Measurements from ENCODE around the gene ETNK1. TPM values are rescaled to one million over a fixed set of nuclear protein-coding genes. Genes with fewer than 3 reads are reported as not detected.
A peak's percentile ranks its signal among the peaks of the same experiment; 100 is the strongest.

The ETNK1 gene, protein sequence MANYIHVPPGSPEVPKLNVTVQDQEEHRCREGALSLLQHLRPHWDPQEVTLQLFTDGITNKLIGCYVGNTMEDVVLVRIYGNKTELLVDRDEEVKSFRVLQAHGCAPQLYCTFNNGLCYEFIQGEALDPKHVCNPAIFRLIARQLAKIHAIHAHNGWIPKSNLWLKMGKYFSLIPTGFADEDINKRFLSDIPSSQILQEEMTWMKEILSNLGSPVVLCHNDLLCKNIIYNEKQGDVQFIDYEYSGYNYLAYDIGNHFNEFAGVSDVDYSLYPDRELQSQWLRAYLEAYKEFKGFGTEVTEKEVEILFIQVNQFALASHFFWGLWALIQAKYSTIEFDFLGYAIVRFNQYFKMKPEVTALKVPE
- 93.1 and 217 TPM in 2 replicates for total RNA-seq (ENCODE audit: low replicate concordance)
- long read RNA-seq, full-length matches to known transcripts: 202 of 264 reads
- long read RNA-seq, partial matches to known transcripts: 15 of 264 reads
- long read RNA-seq, other reads (novel, unspliced or antisense): 47 of 264 reads

DNA sequence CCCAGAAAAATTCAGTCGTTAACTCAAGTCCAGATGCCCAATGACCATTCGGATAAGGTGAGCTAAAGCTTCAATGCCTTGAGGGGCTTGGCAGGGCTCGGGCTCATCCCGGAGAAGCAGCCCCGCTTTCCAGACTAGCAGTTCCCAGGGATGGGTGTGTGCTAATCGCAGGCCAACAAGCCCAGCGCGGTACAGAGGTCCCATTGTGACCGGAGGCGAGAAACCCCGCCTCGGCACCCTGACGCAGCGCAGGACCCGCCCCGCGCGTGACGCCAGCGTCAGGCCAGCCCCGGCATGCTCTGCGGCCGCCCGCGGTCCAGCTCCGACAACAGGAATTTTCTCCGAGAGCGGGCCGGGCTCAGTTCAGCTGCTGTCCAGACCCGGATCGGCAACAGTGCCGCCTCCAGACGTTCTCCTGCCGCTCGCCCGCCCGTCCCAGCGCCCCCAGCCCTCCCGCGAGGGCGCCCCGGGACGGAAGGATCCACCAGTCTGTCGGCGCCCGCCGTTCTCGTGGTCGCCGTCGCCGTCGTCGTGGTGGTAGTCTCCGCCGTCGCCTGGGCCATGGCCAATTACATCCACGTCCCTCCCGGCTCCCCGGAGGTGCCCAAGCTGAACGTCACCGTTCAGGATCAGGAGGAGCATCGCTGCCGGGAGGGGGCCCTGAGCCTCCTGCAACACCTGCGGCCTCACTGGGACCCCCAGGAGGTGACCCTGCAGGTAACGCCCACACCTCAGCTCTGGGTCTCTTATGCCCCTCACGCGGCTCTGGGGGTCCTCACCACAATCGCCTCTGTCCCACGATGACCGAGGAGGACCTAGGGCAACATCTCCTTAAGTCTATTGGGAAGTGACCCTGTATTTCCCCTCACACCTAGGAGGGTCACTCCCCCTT, at the start of gene ETNK1:
Gene ETNK1 (plus strand): TSS at position 302 of the 892 bp plus-strand sequence. CDS start 260 bp downstream, at position 562.
- TF ChIP-seq, protein P1, sequence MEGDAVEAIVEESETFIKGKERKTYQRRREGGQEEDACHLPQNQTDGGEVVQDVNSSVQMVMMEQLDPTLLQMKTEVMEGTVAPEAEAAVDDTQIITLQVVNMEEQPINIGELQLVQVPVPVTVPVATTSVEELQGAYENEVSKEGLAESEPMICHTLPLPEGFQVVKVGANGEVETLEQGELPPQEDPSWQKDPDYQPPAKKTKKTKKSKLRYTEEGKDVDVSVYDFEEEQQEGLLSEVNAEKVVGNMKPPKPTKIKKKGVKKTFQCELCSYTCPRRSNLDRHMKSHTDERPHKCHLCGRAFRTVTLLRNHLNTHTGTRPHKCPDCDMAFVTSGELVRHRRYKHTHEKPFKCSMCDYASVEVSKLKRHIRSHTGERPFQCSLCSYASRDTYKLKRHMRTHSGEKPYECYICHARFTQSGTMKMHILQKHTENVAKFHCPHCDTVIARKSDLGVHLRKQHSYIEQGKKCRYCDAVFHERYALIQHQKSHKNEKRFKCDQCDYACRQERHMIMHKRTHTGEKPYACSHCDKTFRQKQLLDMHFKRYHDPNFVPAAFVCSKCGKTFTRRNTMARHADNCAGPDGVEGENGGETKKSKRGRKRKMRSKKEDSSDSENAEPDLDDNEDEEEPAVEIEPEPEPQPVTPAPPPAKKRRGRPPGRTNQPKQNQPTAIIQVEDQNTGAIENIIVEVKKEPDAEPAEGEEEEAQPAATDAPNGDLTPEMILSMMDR (conservative IDR thresholded peaks at IDR 0.05): no peak
- H3K27me3 Mint-ChIP-seq: peaks cover 7% of the 10 kb centered on the region
- H3K4me3 Mint-ChIP-seq: peak within 1 kb of the TSS; percentile 96
- H3K9me3 Mint-ChIP-seq: no peaks in the 10 kb centered on the region
- peaks cover 23% of the 10 kb centered on the region for H3K4me1 Mint-ChIP-seq (ENCODE audit: unreplicated experiment)
- peak within 1 kb of the TSS; percentile 98 for H3K27ac Mint-ChIP-seq
- DNase-seq (ENCODE audit: extremely low spot score, unreplicated experiment): peak; percentile 96
- peaks cover 10% of the 10 kb centered on the region for H3K36me3 Mint-ChIP-seq

DNA sequence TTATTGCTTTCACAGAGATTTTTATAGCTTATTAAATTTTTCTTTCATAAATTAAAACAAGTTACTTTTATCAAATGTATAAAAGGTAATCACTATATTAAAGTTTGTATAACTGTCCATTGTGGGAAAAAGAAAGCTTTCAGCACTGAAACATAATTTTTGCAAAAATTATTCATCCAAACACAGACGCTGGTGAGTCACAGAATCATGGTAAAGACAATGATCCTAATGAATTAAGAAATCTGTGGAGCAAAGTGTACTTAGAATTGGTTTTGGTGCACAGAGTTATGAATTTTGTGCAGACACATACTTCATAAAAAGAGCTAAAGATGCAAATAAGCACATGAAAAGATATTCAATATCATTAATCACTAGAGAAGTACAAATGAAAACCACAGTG, 48.9 kb upstream of the ETNK1 start:
- no peak overlapping the region for H3K27ac Mint-ChIP-seq
- H3K27me3 Mint-ChIP-seq: no peaks in the 10 kb centered on the region
- no peaks in the 10 kb centered on the region for H3K36me3 Mint-ChIP-seq
- TF ChIP-seq, protein P1 (conservative IDR thresholded peaks at IDR 0.05): no peak
- no peak for DNase-seq (ENCODE audit: extremely low spot score, unreplicated experiment)
- H3K4me3 Mint-ChIP-seq: no peak overlapping the region
- no peaks in the 10 kb centered on the region for H3K9me3 Mint-ChIP-seq
- H3K4me1 Mint-ChIP-seq (ENCODE audit: unreplicated experiment): no peaks in the 10 kb centered on the region

DNA sequence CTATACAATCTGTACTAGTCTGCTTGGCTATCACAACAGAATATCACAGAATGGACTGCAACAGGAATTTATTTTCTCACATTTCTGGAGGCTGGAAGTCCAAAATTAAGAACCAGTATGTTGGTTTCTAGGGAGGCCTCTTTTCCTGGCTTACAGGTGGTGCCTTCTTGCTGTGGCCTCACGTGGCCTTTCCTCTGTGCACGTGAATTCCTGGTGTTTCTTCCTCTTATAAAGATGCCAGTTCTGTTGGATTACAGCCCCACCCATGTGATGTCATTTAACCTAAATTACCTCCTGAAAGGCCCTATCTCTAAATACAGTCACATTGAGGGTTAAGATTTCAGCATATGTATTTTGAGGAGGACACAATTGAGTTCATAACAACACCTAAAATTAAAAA, 48.5 kb upstream of the ETNK1 start:
- Mint-ChIP-seq H3K27ac (no peak overlapping the region), H3K36me3 (no peaks in the 10 kb centered on the region), H3K27me3 (no peaks in the 10 kb centered on the region), H3K4me3 (no peak overlapping the region), H3K9me3 (no peaks in the 10 kb centered on the region), H3K4me1 (ENCODE audit: unreplicated experiment) (no peaks in the 10 kb centered on the region)
- TF ChIP-seq, protein P1 (conservative IDR thresholded peaks at IDR 0.05): no peak
- no peak for DNase-seq (ENCODE audit: extremely low spot score, unreplicated experiment)

DNA sequence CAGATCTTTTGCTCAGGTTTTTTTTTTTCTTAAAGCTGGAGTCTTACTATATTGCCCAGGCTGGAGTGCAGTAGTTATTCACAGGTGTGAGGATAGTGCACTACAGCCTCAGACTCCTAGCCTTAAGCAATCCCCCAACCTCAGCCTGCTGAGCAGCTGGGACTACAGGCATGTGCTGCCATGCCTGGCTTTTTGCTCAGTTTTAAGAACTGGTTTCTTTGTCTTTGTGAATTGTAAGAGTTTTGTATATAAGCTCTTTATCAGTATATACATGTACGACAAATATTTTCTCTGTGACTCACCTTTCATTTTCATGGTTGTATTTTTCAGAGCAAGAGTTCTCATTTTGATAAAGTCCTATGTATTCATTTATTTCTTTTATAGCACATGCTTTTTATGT, 47.3 kb upstream of the ETNK1 start:
- Mint-ChIP-seq H3K36me3 (no peaks in the 10 kb centered on the region), H3K9me3 (no peaks in the 10 kb centered on the region), H3K4me1 (ENCODE audit: unreplicated experiment) (no peaks in the 10 kb centered on the region), H3K27ac (no peak overlapping the region), H3K27me3 (no peaks in the 10 kb centered on the region), H3K4me3 (no peak overlapping the region)
- DNase-seq (ENCODE audit: extremely low spot score, unreplicated experiment): no peak
- TF ChIP-seq, protein P1 (conservative IDR thresholded peaks at IDR 0.05): no peak

DNA sequence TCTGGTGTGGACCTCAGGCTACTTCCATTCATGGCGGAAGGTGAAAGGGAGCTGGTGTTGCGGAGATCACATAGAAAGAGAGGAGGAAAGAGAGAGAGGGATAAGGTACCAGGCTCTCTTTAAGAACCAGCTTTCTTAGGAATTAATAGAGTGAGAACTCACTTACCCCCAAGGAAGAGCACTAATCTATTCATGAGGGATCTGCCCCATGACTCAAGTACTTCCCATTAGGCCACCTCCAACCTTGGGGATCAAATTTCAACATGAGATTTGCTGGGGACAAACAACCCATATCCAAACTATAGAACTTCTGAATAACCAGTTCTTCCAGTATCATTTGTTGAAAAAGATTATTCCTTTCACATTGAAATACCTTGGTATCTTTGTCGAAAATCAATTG, 46.6 kb upstream of the ETNK1 start:
- Mint-ChIP-seq H3K36me3 (no peaks in the 10 kb centered on the region), H3K4me3 (no peak overlapping the region), H3K9me3 (no peaks in the 10 kb centered on the region), H3K4me1 (ENCODE audit: unreplicated experiment) (no peaks in the 10 kb centered on the region), H3K27me3 (no peaks in the 10 kb centered on the region), H3K27ac (no peak overlapping the region)
- TF ChIP-seq, protein P1 (conservative IDR thresholded peaks at IDR 0.05): no peak
- DNase-seq (ENCODE audit: extremely low spot score, unreplicated experiment): no peak
